Fibroblast of peridontal ligament (primary cell): ENCODE results near the gene ABCC11.

ENCODE experiments used
- DNase-seq: peaks from one replicate; pipeline ENCODE4 v3.0.0-alpha.2; 2010; ENCODE audit errors: extremely low read depth

ABCC11 gene

GRCh38 chr16:48132696-48133095, 114.6 kb downstream of the ABCC11 start:
- DNase-seq, result no peak

DNA sequence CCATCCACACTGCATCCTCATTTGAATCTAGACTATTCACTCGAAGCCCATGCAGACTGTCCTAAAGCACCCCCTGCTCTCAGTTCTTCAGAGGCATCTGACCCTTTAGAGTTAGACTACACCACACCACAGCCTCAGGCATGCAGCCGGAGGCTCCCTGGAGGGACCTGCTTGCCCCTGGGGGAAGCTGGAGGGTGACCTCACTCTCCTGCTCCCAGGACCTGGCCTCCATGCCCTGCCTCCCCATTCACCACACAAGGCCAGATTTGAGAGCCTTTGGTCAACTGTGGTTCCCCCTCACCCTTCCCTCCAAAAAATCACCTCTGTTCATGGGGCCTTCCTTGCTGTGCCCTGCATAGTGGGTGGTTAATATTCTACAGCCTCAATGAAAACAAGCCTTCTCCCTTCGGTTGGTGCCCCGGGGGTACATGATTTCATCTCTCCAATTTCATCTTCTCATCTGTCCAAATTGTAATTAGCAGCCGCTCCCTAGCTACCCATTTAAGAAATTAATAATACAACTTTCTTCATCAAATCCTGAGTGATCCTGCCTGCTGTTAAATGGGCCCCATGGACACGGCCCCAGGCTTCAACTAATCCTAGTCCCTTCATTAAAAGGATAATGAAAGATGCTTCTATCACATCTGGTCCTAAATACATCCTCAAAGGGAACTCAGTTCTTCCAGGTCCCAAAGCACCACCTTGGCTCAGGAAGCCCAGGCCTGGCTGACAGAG, 116.0 kb downstream of the ABCC11 start:
- no peak for DNase-seq

GRCh38 chr16:48129926-48130325, 117.4 kb downstream of the ABCC11 start:
- DNase-seq, result no peak

DNA sequence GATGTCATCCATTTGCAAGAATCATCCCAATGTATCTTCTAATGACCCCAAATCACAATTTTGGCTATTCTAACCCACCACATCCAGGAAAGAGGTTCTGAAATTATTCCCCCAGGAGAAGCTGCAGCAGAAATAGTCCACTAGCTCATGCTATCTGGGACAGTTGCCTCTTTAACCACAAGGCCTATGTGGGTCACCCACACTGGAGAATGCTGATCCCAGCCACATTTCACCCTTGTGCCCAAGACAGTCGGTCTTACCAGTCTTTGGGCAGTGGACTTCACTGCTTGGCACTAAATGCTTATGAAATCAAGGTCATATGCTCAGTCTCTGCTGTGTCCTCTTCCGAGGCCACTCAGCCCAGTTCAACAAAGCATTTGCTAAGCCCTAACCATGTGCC, 118.6 kb downstream of the ABCC11 start:
- peak; percentile 30 for DNase-seq

- peak; percentile 96 for DNase-seq
Measured at GRCh38 chr16:48126801-48127644, 120.3 kb downstream of the ABCC11 start.

GRCh38 chr16:48125888-48126287, 121.5 kb downstream of the ABCC11 start:
- no peak for DNase-seq

- no peak for DNase-seq
Measured at GRCh38 chr16:48124266-48124665, 123.1 kb downstream of the ABCC11 start.

DNA sequence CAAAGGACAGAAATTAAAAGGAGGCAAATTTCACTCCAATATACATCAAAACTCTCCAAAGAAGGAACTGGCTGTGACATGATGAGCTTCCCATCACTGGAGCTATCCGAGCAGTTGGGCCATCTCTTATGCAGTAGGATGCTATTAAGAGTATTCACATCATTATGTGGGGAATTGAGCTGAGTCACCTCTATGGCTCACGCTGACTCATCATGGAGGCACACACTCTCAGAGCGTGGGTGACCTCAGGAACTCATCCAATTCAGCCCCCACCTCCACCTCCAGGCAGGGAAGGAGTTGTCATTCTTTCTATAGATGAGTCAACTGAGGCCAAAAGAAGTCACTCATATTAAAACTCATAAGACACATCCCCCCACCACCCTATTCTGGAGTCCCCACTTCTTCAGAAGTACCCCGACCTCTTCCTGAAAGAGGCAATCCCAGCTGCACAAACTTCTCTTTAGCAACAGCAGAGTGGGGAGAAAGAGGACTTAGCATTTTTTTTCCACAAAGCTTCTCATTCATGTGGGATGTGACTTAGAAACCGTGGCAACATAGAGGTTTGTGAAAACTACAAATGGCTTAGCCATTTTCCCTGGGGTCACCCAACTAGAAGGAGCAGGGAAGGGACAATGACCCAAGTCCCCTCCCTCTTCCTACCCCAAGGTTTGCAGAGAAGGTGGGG, 124.1 kb downstream of the ABCC11 start:
- DNase-seq, result peak; percentile 97

DNA sequence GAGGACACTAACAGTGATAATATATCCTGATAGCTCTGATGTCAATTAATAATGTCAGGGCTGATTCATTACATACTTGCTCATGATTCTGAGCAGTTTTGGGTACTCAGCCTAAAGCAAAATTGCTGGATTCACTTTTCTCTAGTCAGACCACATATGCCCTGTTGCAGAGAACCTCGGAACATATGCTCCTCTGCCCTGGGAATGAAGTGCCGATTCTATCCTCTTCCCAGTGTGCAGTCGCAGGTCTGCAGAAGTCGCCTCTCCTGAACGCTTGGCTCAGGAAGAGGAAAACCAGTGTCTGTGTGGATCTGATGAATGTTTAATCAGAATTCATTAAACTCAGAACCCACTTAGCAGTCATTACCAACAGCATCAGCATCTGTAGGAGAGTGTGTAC, 126.1 kb downstream of the ABCC11 start:
- no peak for DNase-seq

GRCh38 chr16:48118841-48119240, 128.5 kb downstream of the ABCC11 start:
- DNase-seq, result no peak

GRCh38 chr16:48117217-48118105, 129.9 kb downstream of the ABCC11 start:
- DNase-seq, result no peak
